HCT116 (cell line): ENCODE data around the gene CINP.

Source experiments
- POLR2A ChIP-seq: IDR thresholded peaks from 2 replicates; pipeline ENCODE4 v1.7.0; 2011; ENCODE audit warnings: borderline replicate concordance; ENCODE audit not compliant: insufficient read depth, insufficient read length; ENCODE audit errors: extremely low read depth
- TF ChIP-seq, protein P1 (sequence below), 3 experiments: fragments of 200-600 bp in 1 of 3; sonication (generic) in 1 of 3; IDR thresholded peaks in 2 of 3; conservative IDR thresholded peaks in 1 of 3; 2 replicates each; pipeline ENCODE4 v1.5.1; 2012 to 2017; ENCODE audit warnings: low read depth in 2 of 3, low read length in 2 of 3, antibody characterized with exemption in 1 of 3, borderline replicate concordance in 1 of 3, control low read depth in 1 of 3, mild to moderate bottlenecking in 1 of 3, mixed read lengths in 1 of 3, mixed run types in 1 of 3, moderate library complexity in 1 of 3; ENCODE audit not compliant: insufficient read depth in 1 of 3

- TF ChIP-seq, protein P1, sequence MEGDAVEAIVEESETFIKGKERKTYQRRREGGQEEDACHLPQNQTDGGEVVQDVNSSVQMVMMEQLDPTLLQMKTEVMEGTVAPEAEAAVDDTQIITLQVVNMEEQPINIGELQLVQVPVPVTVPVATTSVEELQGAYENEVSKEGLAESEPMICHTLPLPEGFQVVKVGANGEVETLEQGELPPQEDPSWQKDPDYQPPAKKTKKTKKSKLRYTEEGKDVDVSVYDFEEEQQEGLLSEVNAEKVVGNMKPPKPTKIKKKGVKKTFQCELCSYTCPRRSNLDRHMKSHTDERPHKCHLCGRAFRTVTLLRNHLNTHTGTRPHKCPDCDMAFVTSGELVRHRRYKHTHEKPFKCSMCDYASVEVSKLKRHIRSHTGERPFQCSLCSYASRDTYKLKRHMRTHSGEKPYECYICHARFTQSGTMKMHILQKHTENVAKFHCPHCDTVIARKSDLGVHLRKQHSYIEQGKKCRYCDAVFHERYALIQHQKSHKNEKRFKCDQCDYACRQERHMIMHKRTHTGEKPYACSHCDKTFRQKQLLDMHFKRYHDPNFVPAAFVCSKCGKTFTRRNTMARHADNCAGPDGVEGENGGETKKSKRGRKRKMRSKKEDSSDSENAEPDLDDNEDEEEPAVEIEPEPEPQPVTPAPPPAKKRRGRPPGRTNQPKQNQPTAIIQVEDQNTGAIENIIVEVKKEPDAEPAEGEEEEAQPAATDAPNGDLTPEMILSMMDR (IDR thresholded peaks at IDR 0.05 in 2 of 3, conservative IDR thresholded peaks at IDR 0.05 in 1 of 3; ENCODE audit: borderline replicate concordance in 1 of 3, insufficient read depth in 1 of 3, low read depth in 2 of 3, low read length in 2 of 3), result no peak
- TF ChIP-seq POLR2A, result no peak
Measured at GRCh38 chr14:102318781-102319276, 43.9 kb downstream of the CINP start.
